Smooth muscle cell of the brain vasculature (primary cell): ENCODE results near the gene POLA1.

Experiments
- DNase-seq: peaks from one replicate; pipeline ENCODE4 v3.0.0-alpha.2; 2012; ENCODE audit warnings: low read depth, low spot score

Gene POLA1

GRCh38 chrX:25006586-25007058, 312.9 kb downstream of the POLA1 start:
- DNase-seq, result no peak

- DNase-seq, result no peak
Observed at GRCh38 chrX:25007059-25008053, 313.6 kb downstream of the POLA1 start.

- no peak for DNase-seq
Observed at GRCh38 chrX:25009407-25009806, 315.7 kb downstream of the POLA1 start.

GRCh38 chrX:25010784-25011588, 317.3 kb downstream of the POLA1 start:
- no peak for DNase-seq

GRCh38 chrX:25011589-25012432, 318.1 kb downstream of the POLA1 start:
- DNase-seq, result no peak

GRCh38 chrX:25012433-25012735, 318.7 kb downstream of the POLA1 start:
- no peak for DNase-seq

- DNase-seq, result no peak
Observed at GRCh38 chrX:25012793-25013631, 319.3 kb downstream of the POLA1 start.

GRCh38 chrX:25013632-25014365, 320.1 kb downstream of the POLA1 start:
- no peak for DNase-seq

- no peak for DNase-seq
Observed at GRCh38 chrX:25014366-25014838, 320.7 kb downstream of the POLA1 start.

GRCh38 chrX:25015486-25016360, 322.0 kb downstream of the POLA1 start, which contains the start of gene ARX:
TSS of gene ARX (minus strand) at chrX:25015965. CDS start at chrX:25015737, 228 bp downstream.
- no peak for DNase-seq

- DNase-seq, result no peak
Observed at GRCh38 chrX:25016361-25016671, 322.6 kb downstream of the POLA1 start.

GRCh38 chrX:25016938-25017598, 323.4 kb downstream of the POLA1 start:
- DNase-seq, result no peak

GRCh38 chrX:25017667-25018247, 324.0 kb downstream of the POLA1 start:
- no peak for DNase-seq

GRCh38 chrX:25018682-25019081, 325.0 kb downstream of the POLA1 start:
- no peak for DNase-seq

- DNase-seq, result no peak
Observed at GRCh38 chrX:25019707-25020390, 326.1 kb downstream of the POLA1 start.

- no peak for DNase-seq
Observed at GRCh38 chrX:25020391-25020904, 326.7 kb downstream of the POLA1 start.

GRCh38 chrX:25020905-25021449, 327.3 kb downstream of the POLA1 start:
- no peak for DNase-seq
